Liver (tissue), 3 donors: ENCODE results near the gene AVPR1A.

ENCODE experiments used
- TF ChIP-seq, protein P1 (sequence below): fragments of 150-350 bp; IDR thresholded peaks from 2 replicates; pipeline ENCODE4 v1.5.1; 2017; ENCODE audit warnings: improper control_type of control experiment, low read depth, low read length; ENCODE audit not compliant: missing input control
- TF ChIP-seq, protein P2 (sequence below): IDR thresholded peaks from 2 replicates; pipeline ENCODE4 v1.6.1; 2016; ENCODE audit warnings: antibody characterized with exemption
- donor health status: healthy.
- donor health status: healthy.

DNA sequence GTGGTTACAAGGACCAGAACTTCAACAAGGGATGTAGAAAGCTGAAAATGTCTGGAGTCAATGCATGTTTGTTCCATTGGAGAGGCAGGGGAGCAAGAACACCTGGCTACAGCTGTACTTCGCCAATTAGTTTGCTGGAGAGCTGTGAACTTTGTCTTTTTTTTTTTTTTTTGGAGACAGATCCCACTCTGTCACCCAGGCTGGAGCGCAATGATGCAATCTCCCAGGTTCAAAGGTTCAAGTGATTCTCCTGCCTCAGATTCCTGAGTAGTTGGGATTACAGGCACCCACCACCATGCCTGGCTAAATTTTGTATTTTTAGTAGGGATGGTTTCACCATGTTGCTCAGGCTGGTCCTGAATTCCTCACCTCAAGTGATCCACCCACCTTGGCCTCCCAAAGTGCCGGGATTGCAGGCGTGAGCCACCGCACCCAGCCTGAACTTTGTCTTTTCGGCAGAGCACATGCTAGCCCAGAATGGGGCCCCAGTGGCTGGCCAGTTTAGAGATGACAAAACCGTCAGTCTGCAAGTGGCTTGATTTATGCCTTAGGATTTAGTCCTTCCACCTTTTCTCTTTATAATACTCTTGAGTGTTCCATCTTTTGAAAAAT lies 55.5 kb downstream of the AVPR1A start:
- TF ChIP-seq, protein P1, sequence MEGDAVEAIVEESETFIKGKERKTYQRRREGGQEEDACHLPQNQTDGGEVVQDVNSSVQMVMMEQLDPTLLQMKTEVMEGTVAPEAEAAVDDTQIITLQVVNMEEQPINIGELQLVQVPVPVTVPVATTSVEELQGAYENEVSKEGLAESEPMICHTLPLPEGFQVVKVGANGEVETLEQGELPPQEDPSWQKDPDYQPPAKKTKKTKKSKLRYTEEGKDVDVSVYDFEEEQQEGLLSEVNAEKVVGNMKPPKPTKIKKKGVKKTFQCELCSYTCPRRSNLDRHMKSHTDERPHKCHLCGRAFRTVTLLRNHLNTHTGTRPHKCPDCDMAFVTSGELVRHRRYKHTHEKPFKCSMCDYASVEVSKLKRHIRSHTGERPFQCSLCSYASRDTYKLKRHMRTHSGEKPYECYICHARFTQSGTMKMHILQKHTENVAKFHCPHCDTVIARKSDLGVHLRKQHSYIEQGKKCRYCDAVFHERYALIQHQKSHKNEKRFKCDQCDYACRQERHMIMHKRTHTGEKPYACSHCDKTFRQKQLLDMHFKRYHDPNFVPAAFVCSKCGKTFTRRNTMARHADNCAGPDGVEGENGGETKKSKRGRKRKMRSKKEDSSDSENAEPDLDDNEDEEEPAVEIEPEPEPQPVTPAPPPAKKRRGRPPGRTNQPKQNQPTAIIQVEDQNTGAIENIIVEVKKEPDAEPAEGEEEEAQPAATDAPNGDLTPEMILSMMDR, result no peak
- TF ChIP-seq, protein P2, sequence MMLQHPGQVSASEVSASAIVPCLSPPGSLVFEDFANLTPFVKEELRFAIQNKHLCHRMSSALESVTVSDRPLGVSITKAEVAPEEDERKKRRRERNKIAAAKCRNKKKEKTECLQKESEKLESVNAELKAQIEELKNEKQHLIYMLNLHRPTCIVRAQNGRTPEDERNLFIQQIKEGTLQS, result no peak
